HG03103 (cell line): ENCODE results near the gene MCM5.
"Not testable (repeated sequence)": the region's sequence is repeated elsewhere in the genome, so short reads cannot be mapped to it uniquely, and the experiment has no call there.

Experiments
- ATAC-seq: cut with Tn5 transposase; IDR thresholded peaks from one replicate; pipeline ENCODE4 v1.9.1; 2021; ENCODE audit warnings: low read depth; ENCODE audit not compliant: unreplicated experiment

The MCM5 gene

GRCh38 chr22:35467681-35468434 is 67.9 kb downstream of the MCM5 start:
- no peak for ATAC-seq

DNA sequence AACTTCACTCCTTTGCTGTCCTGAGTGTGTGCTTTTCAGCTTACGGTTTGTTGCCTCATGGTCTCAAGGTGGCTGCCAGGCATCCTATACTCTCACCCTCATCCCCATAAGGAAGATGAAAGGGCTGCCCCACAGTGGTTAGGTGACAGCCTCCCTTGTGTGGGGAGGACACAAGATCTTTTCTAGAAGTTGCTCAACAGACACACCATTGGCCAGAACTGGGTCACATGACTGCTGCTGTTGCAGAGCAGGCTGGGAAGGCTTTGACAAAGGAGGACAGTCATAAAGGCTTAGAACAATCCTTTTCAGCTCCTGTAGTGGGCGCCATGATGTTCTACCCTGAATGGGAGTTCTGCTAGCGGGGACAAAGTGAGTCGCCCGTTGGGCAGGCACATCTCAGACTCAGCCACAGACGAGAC is 71.0 kb downstream of the MCM5 start:
- ATAC-seq, result no peak

- ATAC-seq, result not testable (repeated sequence)
Measured at GRCh38 chr22:35471566-35471965, 71.6 kb downstream of the MCM5 start.

DNA sequence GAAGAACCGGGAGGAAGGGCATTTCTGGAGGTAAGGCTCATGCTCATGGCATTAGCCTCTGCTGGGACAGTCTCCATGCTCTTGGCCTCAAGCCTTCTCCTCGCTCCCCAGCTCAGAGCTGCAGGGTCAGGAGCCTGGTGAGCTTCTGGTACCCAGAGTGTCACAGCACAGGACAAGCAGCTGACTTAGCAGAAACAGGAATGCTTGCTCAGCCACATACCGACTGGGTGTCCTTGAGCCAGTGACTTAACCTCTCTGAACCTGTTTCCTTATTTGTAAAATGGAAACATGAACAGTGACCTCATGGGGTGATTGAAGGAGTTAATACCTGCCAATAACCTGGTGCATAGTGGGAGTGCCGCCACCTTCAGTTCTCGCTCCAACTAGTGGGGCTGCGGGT is 72.5 kb downstream of the MCM5 start:
- no peak for ATAC-seq

GRCh38 chr22:35473971-35474370 is 74.0 kb downstream of the MCM5 start:
- ATAC-seq, result no peak
